Ecto neural progenitor cell (in vitro differentiated cells): ENCODE results near the gene TMEM127.
A peak's percentile ranks its signal among the peaks of the same experiment; 100 is the strongest.
"Not testable (repeated sequence)": the region's sequence is repeated elsewhere in the genome, so short reads cannot be mapped to it uniquely, and the experiment has no call there.

Source experiments
- DNase-seq: peaks from one replicate; pipeline ENCODE4 v3.0.0-alpha.2; 2018; ENCODE audit warnings: low spot score

The TMEM127 gene

DNA sequence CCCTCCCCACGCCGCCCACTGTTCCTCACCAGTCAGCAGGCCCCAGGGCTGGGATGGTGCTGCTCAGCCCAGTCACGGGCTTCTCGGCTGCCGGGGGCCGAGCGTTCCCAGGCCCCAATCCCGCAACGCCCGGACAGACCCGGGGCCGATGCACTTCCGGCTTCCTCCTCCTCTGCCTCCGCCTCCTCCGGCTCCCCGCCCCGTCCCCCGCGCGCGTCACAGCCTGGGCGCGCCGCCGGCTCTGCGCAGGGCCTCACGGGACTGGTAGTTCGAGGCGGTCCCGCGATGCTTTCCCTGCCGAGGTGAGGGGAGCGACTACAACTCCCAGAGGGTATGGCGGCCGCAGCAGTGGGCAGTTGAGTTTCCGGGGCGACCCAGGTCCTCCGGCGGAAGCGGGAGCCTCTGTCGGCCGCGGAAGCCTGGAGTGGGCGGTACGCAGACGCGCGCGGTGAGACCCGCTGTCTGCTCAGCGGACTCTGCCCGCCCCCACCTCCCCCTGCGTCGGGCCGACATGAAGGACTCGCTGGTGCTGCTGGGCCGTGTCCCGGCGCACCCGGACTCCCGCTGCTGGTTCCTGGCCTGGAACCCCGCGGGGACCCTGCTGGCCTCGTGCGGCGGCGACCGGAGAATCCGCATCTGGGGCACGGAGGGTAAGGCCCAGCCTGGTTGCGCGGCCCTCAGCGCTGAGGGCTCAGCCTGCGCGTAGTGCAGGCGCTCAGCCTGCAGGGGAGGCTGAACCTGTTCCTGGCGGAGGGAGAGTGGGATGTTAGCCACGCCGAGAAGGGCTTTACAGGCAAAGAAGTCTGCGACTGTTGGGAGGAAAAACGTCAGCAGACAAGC is at the start of gene TMEM127, which contains the start of gene CIAO1:
Gene TMEM127, minus strand, starts transcription at position 158 of the 840 bp plus-strand sequence. CDS start 616 bp downstream, outside the sequence.
Gene CIAO1, plus strand, starts transcription at position 386 of the 840 bp plus-strand sequence. Its CDS starts 126 bp downstream, at position 512.
- peak; percentile 99 for DNase-seq

GRCh38 chr2:96315005-96315399 is 49.2 kb upstream of the TMEM127 start:
- DNase-seq, result no peak

DNA sequence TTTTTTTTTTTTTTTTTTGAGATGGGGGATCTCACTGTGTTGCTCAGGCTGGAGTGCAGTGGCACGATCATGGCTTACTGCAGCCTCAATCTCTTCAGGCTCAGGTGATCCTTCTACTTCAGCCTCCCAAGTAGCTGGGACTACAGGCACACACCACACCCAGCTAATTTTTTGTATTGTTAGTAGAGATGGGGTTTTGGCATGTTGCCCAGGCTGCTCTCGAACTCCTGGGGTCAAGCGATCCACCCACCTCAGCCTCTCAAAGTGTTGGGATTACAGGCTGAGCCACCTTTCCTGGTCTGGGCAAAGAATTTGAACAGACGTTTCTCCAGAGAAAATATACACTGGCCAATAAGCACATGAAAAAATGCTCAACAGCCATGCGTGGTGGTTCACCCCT is 42.5 kb upstream of the TMEM127 start:
- DNase-seq, result no peak

DNA sequence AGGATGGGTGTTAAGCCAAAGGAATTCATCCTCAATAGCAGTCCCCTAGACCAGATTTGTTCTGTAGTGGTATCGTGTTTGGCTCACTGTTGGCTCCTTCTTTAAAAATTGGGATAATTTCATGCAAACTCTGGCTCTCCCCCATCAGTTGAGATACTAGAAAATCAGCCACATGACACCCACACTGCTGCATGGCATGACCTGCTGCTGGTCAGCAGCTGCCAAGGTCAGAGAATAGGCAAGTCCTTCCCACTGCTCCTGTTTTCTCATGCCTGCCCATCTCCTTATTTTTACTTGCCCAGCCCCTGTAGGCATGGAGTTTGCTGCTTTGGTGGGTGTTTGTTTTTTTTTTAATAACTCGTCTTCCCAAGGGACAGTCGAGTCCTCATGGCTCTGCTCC is 40.6 kb upstream of the TMEM127 start:
- DNase-seq, result no peak

GRCh38 chr2:96305979-96306308 is 40.1 kb upstream of the TMEM127 start:
- DNase-seq, result no peak

DNA sequence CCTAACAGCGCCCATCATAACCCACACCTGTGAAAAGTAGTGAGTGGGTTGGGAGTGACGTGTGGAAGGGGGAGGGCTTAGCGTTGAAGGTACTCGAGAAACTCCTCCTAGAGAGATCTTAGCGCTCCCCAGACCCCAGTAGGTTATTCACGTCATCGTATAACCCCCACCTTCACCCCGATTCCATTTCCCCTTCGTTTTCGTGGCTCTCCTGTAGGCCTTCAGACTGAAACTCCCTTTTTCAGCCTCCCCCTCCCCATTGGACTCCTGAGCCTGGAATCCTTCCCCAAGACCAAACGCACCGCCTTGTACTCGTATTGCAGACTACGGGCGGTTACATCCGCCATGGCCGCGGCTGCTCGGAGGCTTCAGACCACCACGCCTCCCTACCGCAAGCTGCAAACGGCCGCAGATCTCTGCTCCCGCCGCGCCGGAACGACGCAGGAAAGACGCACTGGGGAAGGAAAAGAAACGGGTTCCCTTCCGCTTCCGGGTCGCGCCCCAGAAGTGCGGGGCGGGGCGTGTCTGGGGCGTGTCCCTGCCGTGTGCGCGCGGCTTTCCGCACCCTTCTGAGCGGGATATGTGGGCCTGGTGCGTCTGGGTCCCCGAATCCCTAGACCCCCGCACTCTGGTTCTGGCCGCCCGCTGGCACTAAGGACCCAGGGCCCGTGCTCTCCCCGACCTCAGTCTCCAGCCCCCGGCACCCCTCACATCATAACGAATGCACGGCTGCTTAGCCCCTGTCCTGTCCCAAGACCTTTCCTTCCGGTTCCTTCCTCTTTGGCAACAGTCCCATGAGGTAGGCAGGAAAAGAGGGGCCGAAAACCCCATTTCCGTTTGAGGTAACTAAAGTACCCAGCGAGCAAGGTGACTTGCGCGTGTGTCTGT is 39.5 kb upstream of the TMEM127 start, which contains the start of gene SNRNP200:
Gene SNRNP200, minus strand, starts transcription at position 456 of the 888 bp plus-strand sequence. Its CDS starts 109 bp downstream, at position 347.
- DNase-seq, result peak; percentile 89

DNA sequence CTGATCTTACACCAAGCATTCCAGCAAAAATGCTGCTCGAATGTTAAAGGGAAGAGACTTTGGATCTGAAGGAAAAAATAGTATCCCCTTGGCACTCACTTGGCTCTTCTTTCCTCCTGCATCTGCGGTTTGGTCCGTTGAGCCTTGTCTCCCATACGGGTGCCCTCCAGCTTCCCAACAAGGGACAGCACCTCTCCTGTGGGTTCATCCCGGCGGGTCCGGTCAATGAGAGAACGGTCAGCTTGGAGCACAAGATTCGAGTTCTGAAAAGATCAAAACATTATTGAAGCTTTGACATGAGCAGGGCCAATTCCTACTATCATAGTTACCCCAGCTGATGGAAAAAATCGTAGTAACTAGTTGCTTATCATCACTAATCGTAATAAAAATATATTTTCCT is 38.8 kb upstream of the TMEM127 start:
- DNase-seq, result no peak

- no peak for DNase-seq
Measured at GRCh38 chr2:96301865-96302264, 36.1 kb upstream of the TMEM127 start.

DNA sequence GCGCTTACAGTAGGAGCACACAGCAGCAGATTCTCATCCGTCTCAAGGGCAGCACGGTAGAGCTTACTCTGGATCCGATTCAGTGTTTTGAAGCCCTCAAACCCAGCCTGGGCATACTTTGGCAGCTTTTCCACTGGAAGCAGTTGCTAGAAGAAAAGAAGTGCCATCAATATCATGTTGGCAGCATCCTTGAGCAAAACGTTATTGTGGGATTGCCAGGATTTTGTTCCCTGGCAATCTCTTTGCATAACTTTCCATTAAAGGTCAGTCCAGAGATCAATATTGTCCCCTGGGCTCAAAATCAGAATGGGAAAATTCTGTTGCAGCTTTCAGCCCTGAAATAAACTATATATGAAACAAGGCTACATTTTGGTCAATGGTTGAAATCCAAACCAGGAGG is 31.1 kb upstream of the TMEM127 start:
- DNase-seq, result no peak

GRCh38 chr2:96294271-96294670 is 28.5 kb upstream of the TMEM127 start:
- not testable (repeated sequence) for DNase-seq

DNA sequence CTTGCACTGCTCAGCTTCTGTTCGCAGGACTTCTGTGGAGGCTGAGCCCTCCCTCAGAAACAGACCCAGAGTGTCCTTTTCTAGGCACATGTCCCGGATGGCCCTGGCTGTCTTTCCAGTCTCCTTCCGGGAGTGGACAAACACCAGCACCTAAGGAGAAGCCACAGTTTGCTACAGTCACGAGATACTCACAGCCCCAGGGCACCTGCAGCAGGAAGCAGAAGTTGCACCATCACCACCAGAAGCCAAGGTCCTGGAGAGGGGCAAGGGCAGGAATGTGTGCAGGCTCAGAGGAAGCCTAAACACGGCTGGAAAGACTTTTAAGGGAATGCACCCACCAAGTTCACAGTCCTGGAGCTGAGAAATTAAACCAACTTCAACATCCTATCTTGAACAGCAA is 26.0 kb upstream of the TMEM127 start:
- DNase-seq, result no peak

DNA sequence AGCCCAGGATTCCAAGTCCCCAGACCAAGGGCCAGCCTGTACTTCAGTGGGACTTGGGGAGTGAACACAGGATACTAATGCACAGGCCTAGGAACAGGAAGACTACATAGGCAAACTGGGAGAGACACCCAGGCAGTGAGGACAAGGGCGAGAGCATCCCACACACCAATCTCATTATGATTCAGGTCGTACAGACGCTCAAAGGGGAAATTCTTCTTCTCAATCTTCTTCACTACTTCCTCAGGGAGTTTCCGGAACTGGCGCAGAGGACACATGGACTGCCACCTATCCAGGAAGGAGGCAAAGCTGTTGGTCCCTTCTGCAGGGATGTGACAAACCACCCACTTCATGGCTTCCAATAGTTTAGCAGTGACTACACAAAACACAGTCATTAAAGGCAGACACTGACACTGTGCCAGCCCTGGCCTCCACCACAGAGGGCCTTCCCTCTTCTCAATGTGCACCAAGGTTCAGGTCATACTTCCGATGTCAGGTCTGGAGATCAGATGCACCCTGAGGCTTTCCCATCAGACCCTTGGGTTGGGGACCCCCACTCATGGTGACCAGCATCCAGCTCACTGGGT is 21.6 kb upstream of the TMEM127 start:
- no peak for DNase-seq

DNA sequence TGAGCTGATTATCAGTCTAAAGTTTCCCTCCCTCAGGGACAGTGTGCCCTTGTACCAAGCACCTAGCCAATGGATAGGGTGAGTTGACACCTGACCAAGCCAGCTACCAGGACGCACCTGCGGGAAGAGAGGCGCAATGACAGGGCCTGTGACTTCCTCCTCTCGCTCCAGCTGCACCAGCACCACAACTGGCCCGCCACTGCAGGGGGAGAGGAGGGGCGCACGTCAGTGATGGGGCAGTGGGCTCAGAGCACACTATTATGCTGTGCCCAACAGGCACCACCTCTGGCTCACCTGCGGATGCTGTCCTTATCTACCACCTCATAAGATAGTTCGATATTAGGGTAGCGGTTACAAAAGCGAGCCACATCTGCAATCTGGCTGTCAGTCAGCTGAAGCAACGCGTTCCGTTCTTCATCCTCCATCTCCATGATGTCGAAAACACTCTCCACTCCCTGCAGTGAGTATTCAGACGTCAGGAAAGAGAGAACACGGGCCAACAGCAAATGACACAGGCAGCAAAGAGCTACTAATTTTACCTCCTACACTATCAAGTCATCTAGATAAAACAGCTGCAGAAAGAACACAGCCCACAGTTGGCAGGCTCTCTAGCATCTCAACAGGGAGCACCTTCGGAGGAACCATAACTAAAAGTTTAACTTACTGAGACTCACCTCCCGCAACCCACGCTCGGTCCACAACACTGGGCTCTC is 11.1 kb upstream of the TMEM127 start:
- no peak for DNase-seq

GRCh38 chr2:96274355-96275056 is 8.7 kb upstream of the TMEM127 start:
- no peak for DNase-seq

GRCh38 chr2:96273763-96274162 is 8.0 kb upstream of the TMEM127 start:
- no peak for DNase-seq

GRCh38 chr2:96271995-96272394 is 6.2 kb upstream of the TMEM127 start:
- DNase-seq, result no peak

- peak; percentile 65 for DNase-seq
Measured at GRCh38 chr2:96267159-96267971, 1.6 kb upstream of the TMEM127 start.

- DNase-seq, result no peak
Measured at GRCh38 chr2:96265349-96265839, 403 bp downstream of the TMEM127 start.

DNA sequence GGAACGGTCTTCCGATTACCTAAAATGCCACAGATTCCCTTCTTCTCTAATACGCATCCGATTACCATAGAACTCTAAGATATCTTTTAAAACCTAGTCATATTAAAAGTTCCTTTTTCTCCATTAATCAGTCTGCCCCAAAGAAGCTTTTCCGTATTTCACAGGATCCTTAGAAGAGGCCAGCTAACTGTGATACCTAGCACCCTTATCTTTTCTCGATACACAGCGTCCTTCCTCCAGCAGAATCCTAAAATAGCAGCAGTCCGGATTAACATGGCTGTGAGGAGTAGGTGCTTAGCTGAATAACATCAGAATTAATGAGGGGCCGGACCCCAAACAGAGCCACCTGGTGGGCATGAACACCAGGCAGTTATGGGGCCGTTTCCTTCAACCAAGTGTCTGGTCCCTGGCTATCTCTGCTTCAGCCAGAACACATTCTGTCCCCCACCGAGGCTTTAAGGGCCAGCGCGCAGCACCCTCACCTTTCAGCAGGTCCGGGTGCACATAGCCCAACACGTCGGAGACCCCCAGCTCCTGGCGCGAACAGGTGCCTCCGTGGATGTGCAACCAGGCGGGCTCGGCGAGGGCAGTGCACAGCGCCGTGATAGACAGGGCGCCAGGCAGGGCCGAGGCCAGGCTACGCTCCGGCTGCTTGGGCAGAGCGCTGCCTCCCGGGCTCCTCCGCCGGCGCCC is 995 bp downstream of the TMEM127 start:
- DNase-seq, result peak; percentile 61
